ENCODE measurements around the gene ZSWIM6. TPM values are rescaled to one million over a fixed set of nuclear protein-coding genes. Genes with fewer than 3 reads are reported as not detected.

The ZSWIM6 gene
- total RNA-seq, 1 donor from 2014 or later, result 40.1 TPM

GRCh38 chr5:61450493-61451279, 118.6 kb downstream of the ZSWIM6 start:
- Histone ChIP-seq H3K36me3 (ENCODE audit: insufficient read depth, low read length) (no peaks in the 10 kb centered on the region), H3K9me3 (ENCODE audit: insufficient read depth, low read depth, low read length) (peaks cover 3% of the 10 kb centered on the region), H3K79me2 (ENCODE audit: insufficient read depth, low read length) (peaks cover 85% of the 10 kb centered on the region), H2AFZ (ENCODE audit: low read depth, low read length) (no peak overlapping the region), H3K4me2 (ENCODE audit: low read length) (peak overlapping the region; percentile 69), H3K4me1 (ENCODE audit: insufficient read depth, low read length) (peaks cover 22% of the 10 kb centered on the region), H4K20me1 (ENCODE audit: insufficient read depth, low read length) (peaks cover 24% of the 10 kb centered on the region), H3K9ac (ENCODE audit: low read length) (peak overlapping the region; percentile 16), H3K4me3 (ENCODE audit: insufficient read depth, low read depth, low read length) (peak overlapping the region; percentile 6), H3K27me3 (ENCODE audit: insufficient read depth, low read length) (no peaks in the 10 kb centered on the region), H3K27ac (ENCODE audit: low read depth, low read length) (peak overlapping the region; percentile 83)
- peaks cover 12% of the 10 kb centered on the region for H3K36me3 Mint-ChIP-seq (ENCODE audit: low read depth, unreplicated experiment)
- no peak for TF ChIP-seq CTCF (IDR thresholded peaks at IDR 0.05; ENCODE audit: insufficient read depth, low read depth, low read length)
- no peak for TF ChIP-seq EZH2 (IDR thresholded peaks at IDR 0.05; ENCODE audit: insufficient read depth, low read length)
- H3K27me3 Mint-ChIP-seq (ENCODE audit: low read depth, unreplicated experiment), result no peaks in the 10 kb centered on the region
- H3K4me1 Mint-ChIP-seq (ENCODE audit: low read depth, unreplicated experiment), result peaks cover 34% of the 10 kb centered on the region
- H3K4me3 Mint-ChIP-seq (ENCODE audit: unreplicated experiment), result no peak overlapping the region
- H3K27ac Mint-ChIP-seq (ENCODE audit: unreplicated experiment), result peak overlapping the region; percentile 95
- FAIRE-seq, result no peak
- peak; percentile 93 for DNase-seq (ENCODE audit: low read depth)
- peaks cover 6% of the 10 kb centered on the region for H3K9me3 Mint-ChIP-seq (ENCODE audit: unreplicated experiment)

- Mint-ChIP-seq H3K9me3 (ENCODE audit: unreplicated experiment) (no peaks in the 10 kb centered on the region), H3K4me1 (ENCODE audit: low read depth, unreplicated experiment) (peaks cover 27% of the 10 kb centered on the region), H3K27ac (ENCODE audit: unreplicated experiment) (no peak overlapping the region), H3K27me3 (ENCODE audit: low read depth, unreplicated experiment) (no peaks in the 10 kb centered on the region), H3K4me3 (ENCODE audit: unreplicated experiment) (no peak overlapping the region), H3K36me3 (ENCODE audit: low read depth, unreplicated experiment) (peaks cover 2% of the 10 kb centered on the region)
- TF ChIP-seq EZH2 (IDR thresholded peaks at IDR 0.05; ENCODE audit: insufficient read depth, low read length) (no peak), CTCF (IDR thresholded peaks at IDR 0.05; ENCODE audit: insufficient read depth, low read depth, low read length) (no peak)
- Histone ChIP-seq H3K4me1 (ENCODE audit: insufficient read depth, low read length) (peaks cover 12% of the 10 kb centered on the region), H3K27ac (ENCODE audit: low read depth, low read length) (no peak overlapping the region), H3K36me3 (ENCODE audit: insufficient read depth, low read length) (no peaks in the 10 kb centered on the region), H3K27me3 (ENCODE audit: insufficient read depth, low read length) (no peaks in the 10 kb centered on the region), H2AFZ (ENCODE audit: low read depth, low read length) (no peak overlapping the region), H3K9ac (ENCODE audit: low read length) (no peak overlapping the region), H3K4me2 (ENCODE audit: low read length) (no peak overlapping the region), H3K9me3 (ENCODE audit: insufficient read depth, low read depth, low read length) (no peaks in the 10 kb centered on the region), H4K20me1 (ENCODE audit: insufficient read depth, low read length) (peaks cover 41% of the 10 kb centered on the region), H3K79me2 (ENCODE audit: insufficient read depth, low read length) (peaks cover 89% of the 10 kb centered on the region), H3K4me3 (ENCODE audit: insufficient read depth, low read depth, low read length) (no peak overlapping the region)
- no peak for DNase-seq (ENCODE audit: low read depth)
- no peak for FAIRE-seq
Observed at GRCh38 chr5:61455179-61456006, 123.3 kb downstream of the ZSWIM6 start.
